Measurements from ENCODE around the gene FAM187B. TPM values are rescaled to one million over a fixed set of nuclear protein-coding genes. Genes with fewer than 3 reads are reported as not detected.

Gene FAM187B
- total and polyA plus RNA-seq, 3 experiments from 2014 or later: not detected

GRCh38 chr19:35217649-35217990, 10.9 kb downstream of the FAM187B start:
- Histone ChIP-seq H3K4me3 (ENCODE audit: low read length) (no peak overlapping the region), H3K4me1 (ENCODE audit: insufficient read depth, low read length) (peaks cover 52% of the 10 kb centered on the region), H3K27me3 (ENCODE audit: insufficient read depth, low read length, poor library complexity, severe bottlenecking) (no peaks in the 10 kb centered on the region), H3K36me3 (ENCODE audit: insufficient read depth, low read length) (no peaks in the 10 kb centered on the region), H3K27ac (ENCODE audit: low read depth, low read length) (no peak overlapping the region), H3K9me3 (ENCODE audit: low read length) (no peaks in the 10 kb centered on the region)
- Mint-ChIP-seq H3K9me3 (no peaks in the 10 kb centered on the region), H3K36me3 (peaks cover 0 to 8% (median 2%) of the 10 kb centered on the region in 3 donors), H3K27me3 (no peaks in the 10 kb centered on the region), H3K4me1 (peaks cover 38 to 53% (median 50%) of the 10 kb centered on the region in 3 donors), H3K27ac (peak overlapping the region in 6 of 8 donors; percentile 12 to 85 (median 76)), H3K4me3 (no peak overlapping the region)
- DNase-seq: no peak
- CTCF ChIA-PET: interaction anchor here (0.7 to 2.5 kb wide), 9 partner anchors 9 to 82 kb away, joined by 3 to 14 read pairs (median 3); partner anchors contain the start of gene FAM187B
- POLR2A ChIA-PET: interaction anchor here (0.7 kb wide), 1 partner anchor 23 kb away, joined by 4 read pairs; no protein-coding TSS in a partner anchor

GRCh38 chr19:35216833-35217648, 11.5 kb downstream of the FAM187B start:
- Mint-ChIP-seq H3K4me1 (peaks cover 43 to 59% (median 56%) of the 10 kb centered on the region in 3 donors), H3K9me3 (no peaks in the 10 kb centered on the region), H3K27me3 (peaks cover 0 to 4% of the 10 kb centered on the region in 2 donors), H3K36me3 (peaks cover 0 to 10% (median 4%) of the 10 kb centered on the region in 3 donors), H3K4me3 (no peak overlapping the region), H3K27ac (peak overlapping the region; percentile 52 to 100 (median 88))
- no peaks in the 10 kb centered on the region for H3K27me3 ChIP-seq (ENCODE audit: insufficient read depth, low read length, poor library complexity, severe bottlenecking)
- H3K36me3 ChIP-seq (ENCODE audit: insufficient read depth, low read length): no peaks in the 10 kb centered on the region
- ChIA-PET CTCF (interaction anchor here (0.7 to 2.5 kb wide), 14 partner anchors 8 to 107 kb away, joined by 3 to 14 read pairs (median 4); partner anchors contain the start of genes FAM187B and FXYD5), POLR2A (interaction anchor here (0.7 kb wide), 1 partner anchor 23 kb away, joined by 4 read pairs; no protein-coding TSS in a partner anchor)
- peaks cover 58% of the 10 kb centered on the region for H3K4me1 ChIP-seq (ENCODE audit: insufficient read depth, low read length)
- no peak overlapping the region for H3K4me3 ChIP-seq (ENCODE audit: low read length)
- DNase-seq: peak in 4 of 5 donors; percentile 17 to 65 (median 38)
- no peaks in the 10 kb centered on the region for H3K9me3 ChIP-seq (ENCODE audit: low read length)
- no peak overlapping the region for H3K27ac ChIP-seq (ENCODE audit: low read depth, low read length)

- Histone ChIP-seq H3K27me3 (ENCODE audit: insufficient read depth, low read length, poor library complexity, severe bottlenecking) (no peaks in the 10 kb centered on the region), H3K4me1 (ENCODE audit: insufficient read depth, low read length) (peaks cover 66% of the 10 kb centered on the region), H3K36me3 (ENCODE audit: insufficient read depth, low read length) (no peaks in the 10 kb centered on the region), H3K9me3 (ENCODE audit: low read length) (no peaks in the 10 kb centered on the region), H3K27ac (ENCODE audit: low read depth, low read length) (no peak overlapping the region), H3K4me3 (ENCODE audit: low read length) (no peak overlapping the region)
- ChIA-PET CTCF (interaction anchor here (1.0 to 2.5 kb wide), 13 partner anchors 9 to 105 kb away, joined by 3 to 14 read pairs (median 4); partner anchors contain the start of gene FXYD5), POLR2A (interaction anchor here (0.6 to 1.1 kb wide), 3 partner anchors 9 to 529 kb away, joined by 3 read pairs; partner anchors contain the start of genes PSENEN and U2AF1L4)
- Mint-ChIP-seq H3K27me3 (peaks cover 0 to 4% of the 10 kb centered on the region in 2 donors), H3K4me1 (peaks cover 50 to 67% (median 64%) of the 10 kb centered on the region in 3 donors), H3K36me3 (peaks cover 0 to 11% (median 4%) of the 10 kb centered on the region in 3 donors), H3K27ac (peak overlapping the region; percentile 84 to 100 (median 93)), H3K9me3 (no peaks in the 10 kb centered on the region), H3K4me3 (peak overlapping the region in 1 of 7 donors; percentile 63)
- DNase-seq: no peak
Measured at GRCh38 chr19:35216016-35216832, 12.3 kb downstream of the FAM187B start.

- H3K36me3 ChIP-seq (ENCODE audit: insufficient read depth, low read length): no peaks in the 10 kb centered on the region
- Mint-ChIP-seq H3K27ac (peak overlapping the region; percentile 98 to 100 (median 99)), H3K4me3 (peak overlapping the region in 1 of 7 donors; percentile 63), H3K9me3 (peaks cover 0 to 2% (median 0%) of the 10 kb centered on the region in 5 donors), H3K4me1 (peaks cover 54 to 76% (median 67%) of the 10 kb centered on the region in 3 donors), H3K36me3 (peaks cover 0 to 11% (median 4%) of the 10 kb centered on the region in 3 donors), H3K27me3 (peaks cover 0 to 6% of the 10 kb centered on the region in 2 donors)
- H3K9me3 ChIP-seq (ENCODE audit: low read length): no peaks in the 10 kb centered on the region
- H3K4me1 ChIP-seq (ENCODE audit: insufficient read depth, low read length): peaks cover 70% of the 10 kb centered on the region
- no peaks in the 10 kb centered on the region for H3K27me3 ChIP-seq (ENCODE audit: insufficient read depth, low read length, poor library complexity, severe bottlenecking)
- peak overlapping the region; percentile 86 for H3K27ac ChIP-seq (ENCODE audit: low read depth, low read length)
- no peak overlapping the region for H3K4me3 ChIP-seq (ENCODE audit: low read length)
- CTCF ChIA-PET: interaction anchor here (0.7 to 2.5 kb wide), 6 partner anchors 21 to 103 kb away, joined by 3 to 14 read pairs (median 6); partner anchors contain the start of genes FXYD5 and FXYD7
- DNase-seq: no peak
- POLR2A ChIA-PET: interaction anchor here (0.9 to 1.1 kb wide), 2 partner anchors 53 to 71 kb away, joined by 3 read pairs; no protein-coding TSS in a partner anchor
Measured at GRCh38 chr19:35214766-35215422, 13.6 kb downstream of the FAM187B start.

GRCh38 chr19:35213663-35214632, 14.6 kb downstream of the FAM187B start:
- Histone ChIP-seq H3K4me3 (ENCODE audit: low read length) (no peak overlapping the region), H3K36me3 (ENCODE audit: insufficient read depth, low read length) (no peaks in the 10 kb centered on the region), H3K9me3 (ENCODE audit: low read length) (no peaks in the 10 kb centered on the region), H3K27ac (ENCODE audit: low read depth, low read length) (peak overlapping the region; percentile 86), H3K27me3 (ENCODE audit: insufficient read depth, low read length, poor library complexity, severe bottlenecking) (no peaks in the 10 kb centered on the region), H3K4me1 (ENCODE audit: insufficient read depth, low read length) (peaks cover 71% of the 10 kb centered on the region)
- Mint-ChIP-seq H3K27ac (peak overlapping the region; percentile 98 to 100 (median 99)), H3K9me3 (peaks cover 0 to 2% (median 0%) of the 10 kb centered on the region in 5 donors), H3K27me3 (peaks cover 0 to 6% of the 10 kb centered on the region in 2 donors), H3K4me3 (peak overlapping the region; percentile 51 to 88 (median 74)), H3K4me1 (peaks cover 55 to 78% (median 70%) of the 10 kb centered on the region in 3 donors), H3K36me3 (peaks cover 0 to 7% (median 2%) of the 10 kb centered on the region in 3 donors)
- POLR2A ChIA-PET: interaction anchor here (0.6 to 1.3 kb wide), 3 partner anchors 54 to 70 kb away, joined by 3 to 7 read pairs (median 7); partner anchors contain the start of gene FXYD5
- CTCF ChIA-PET: interaction anchor here (0.7 to 2.2 kb wide), 5 partner anchors 10 to 71 kb away, joined by 3 to 8 read pairs (median 3); partner anchors contain the start of gene FXYD7
- peak; percentile 59 to 92 (median 91) for DNase-seq

GRCh38 chr19:35212241-35212640, 16.3 kb downstream of the FAM187B start:
- H3K4me3 Mint-ChIP-seq: peak overlapping the region; percentile 66 to 89 (median 78)
- peak overlapping the region; percentile 86 for H3K27ac ChIP-seq (ENCODE audit: low read depth, low read length)
- CTCF ChIA-PET: interaction anchor here (0.9 to 1.5 kb wide), 9 partner anchors 10 to 71 kb away, joined by 3 to 9 read pairs (median 4); partner anchors contain the start of gene FXYD5
- peaks cover 0 to 7% (median 2%) of the 10 kb centered on the region in 3 donors for H3K36me3 Mint-ChIP-seq
- peaks cover 0 to 4% (median 0%) of the 10 kb centered on the region in 5 donors for H3K9me3 Mint-ChIP-seq
- H3K27me3 ChIP-seq (ENCODE audit: insufficient read depth, low read length, poor library complexity, severe bottlenecking): no peaks in the 10 kb centered on the region
- H3K27me3 Mint-ChIP-seq: peaks cover 0 to 6% of the 10 kb centered on the region in 2 donors
- H3K36me3 ChIP-seq (ENCODE audit: insufficient read depth, low read length): no peaks in the 10 kb centered on the region
- H3K27ac Mint-ChIP-seq: peak overlapping the region; percentile 98 to 100 (median 99)
- peak in 1 of 5 donors; percentile 50 for DNase-seq
- H3K4me3 ChIP-seq (ENCODE audit: low read length): peak overlapping the region; percentile 18
- H3K9me3 ChIP-seq (ENCODE audit: low read length): no peaks in the 10 kb centered on the region
- H3K4me1 ChIP-seq (ENCODE audit: insufficient read depth, low read length): peaks cover 84% of the 10 kb centered on the region
- H3K4me1 Mint-ChIP-seq: peaks cover 67 to 85% (median 84%) of the 10 kb centered on the region in 3 donors
- POLR2A ChIA-PET: interaction anchor here (0.6 to 3.0 kb wide), 6 partner anchors 9 to 64 kb away, joined by 3 to 28 read pairs (median 10); partner anchors contain the start of genes FXYD5 and USF2
